Left kidney (tissue), 2 donors: ENCODE measurements around the gene TEX19. TPM values are rescaled to one million over a fixed set of nuclear protein-coding genes. Genes with fewer than 3 reads are reported as not detected.

ENCODE experiments used
- DNase-seq: peaks from one replicate; pipeline ENCODE4 v3.0.0-alpha.2; 2013
- polyA plus RNA-seq: library from polyadenylated mRNA; unstranded; fragments of 120-200 nt; gene quantifications from one replicate; pipeline ENCODE4 v1.2.1, GENCODE V29; 2013; ENCODE audit not compliant: insufficient read length

TEX19 gene
- polyA plus RNA-seq, 1 donor = not detected

DNA sequence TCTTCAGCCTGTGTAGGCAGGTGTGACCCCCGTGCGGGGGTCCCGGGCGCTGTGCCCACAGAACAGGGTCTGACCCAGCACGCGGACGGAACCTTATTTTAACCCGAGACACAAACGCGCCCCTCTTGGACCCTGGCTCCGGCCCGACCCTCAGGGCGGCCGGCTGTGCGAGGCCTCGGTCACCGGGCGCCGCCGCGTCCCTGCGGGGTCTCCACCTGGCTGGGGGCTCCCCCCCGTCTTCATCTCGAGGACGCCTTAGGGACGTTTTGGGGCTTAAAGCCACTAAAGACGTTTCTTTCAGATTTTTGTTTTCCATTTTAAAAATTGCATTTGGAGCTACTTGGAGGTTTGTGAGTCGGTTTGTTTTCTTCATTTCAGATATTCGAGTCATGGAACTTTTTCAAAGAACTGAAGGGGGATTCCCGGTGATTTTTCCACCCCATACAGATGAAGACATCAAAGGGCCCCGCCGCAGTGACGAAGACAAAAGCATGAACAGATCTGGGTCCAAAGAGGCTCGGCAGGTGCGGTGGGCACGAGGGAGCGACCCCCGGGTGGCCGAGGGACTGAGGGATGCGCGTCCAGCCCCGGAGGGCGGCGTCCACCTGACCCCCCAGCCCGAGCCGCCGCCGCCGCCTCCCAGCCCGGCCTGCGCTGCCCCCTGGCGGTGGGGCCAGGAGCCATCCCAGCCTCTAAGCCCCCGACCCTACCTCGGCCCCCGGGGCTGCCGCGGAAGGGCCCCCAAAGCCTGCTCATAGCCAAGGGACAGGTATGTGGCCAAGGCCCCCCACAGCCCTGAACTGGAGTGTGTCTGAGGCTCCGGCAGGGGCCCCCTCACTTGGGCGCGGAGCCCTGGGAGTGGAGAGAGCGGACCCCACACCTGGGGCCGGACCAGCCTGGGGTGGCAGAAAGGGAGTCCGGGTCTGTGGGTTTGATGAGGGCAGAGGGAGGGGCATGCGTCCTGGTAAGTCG is 37.8 kb upstream of the TEX19 start:
- DNase-seq = no peak

DNA sequence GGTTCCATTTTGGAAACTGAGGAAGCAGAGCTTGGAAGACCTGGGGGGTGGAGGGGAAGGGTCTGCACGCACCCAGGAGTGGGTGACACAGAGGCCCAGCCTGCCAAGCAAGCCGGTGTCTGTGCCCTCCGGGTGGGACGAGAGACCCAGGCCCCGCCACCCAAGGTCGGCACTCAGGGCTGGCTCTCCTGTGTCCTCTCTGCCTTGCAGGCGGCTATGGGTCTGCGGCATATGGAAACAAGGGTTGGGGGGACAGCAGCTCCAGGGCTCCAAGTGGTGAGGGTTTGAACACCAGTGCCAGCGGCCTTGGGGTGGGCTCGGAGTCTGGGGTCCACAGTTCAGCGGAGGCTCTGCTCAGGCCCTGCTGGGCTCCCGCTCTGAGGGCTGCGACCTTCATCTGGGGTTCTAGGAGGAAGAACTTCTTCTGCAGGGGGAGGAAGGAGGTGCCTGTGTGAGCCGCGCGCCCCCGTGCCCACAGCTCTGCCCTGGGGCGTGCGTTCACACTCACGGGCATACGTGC is 37.0 kb upstream of the TEX19 start:
- DNase-seq = no peak

DNA sequence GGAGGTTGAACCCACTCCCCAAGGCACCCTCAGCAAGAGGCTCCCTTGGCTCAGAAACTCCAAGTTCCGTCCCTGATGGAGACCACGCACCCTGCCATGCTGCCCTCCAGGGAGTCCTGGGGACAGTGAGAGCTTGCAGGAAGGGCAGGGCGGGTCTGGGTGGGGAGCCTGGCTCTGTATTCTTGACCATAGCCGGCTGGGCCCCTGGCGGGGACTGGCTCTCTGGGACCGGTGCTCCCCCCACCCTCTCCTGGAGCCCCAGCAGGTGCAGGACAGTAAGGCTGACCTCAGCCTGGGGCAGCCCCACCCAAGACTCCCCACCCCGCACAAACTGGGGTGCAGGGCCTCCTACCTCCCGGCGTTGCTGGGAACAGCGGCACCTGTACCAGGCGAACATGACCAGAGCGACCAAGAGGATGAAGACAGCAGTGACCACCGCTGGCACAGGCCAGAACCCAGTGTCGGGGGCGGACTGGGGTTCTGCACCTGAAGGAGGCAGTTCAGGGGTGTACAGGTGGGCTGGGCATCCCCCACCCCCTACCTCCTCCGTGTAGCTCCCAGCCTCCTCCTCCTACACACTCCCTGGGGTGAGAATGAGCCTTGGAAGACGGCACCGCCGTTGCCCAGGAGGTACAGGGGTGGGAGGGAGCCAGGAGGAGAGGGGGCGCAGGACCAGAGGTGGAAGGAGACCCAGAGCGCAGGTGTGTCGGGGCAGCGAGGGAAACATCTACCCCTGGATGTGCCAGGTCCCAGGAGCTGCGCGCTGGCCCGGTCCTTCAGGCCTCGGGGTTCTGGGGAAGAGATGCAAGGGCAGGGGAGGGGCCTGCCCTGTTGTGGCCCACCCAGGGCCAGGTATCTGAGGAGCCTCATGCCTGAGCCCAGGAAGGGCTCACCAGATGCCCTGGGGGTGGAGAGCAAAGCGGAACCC is 36.3 kb upstream of the TEX19 start:
- no peak for DNase-seq

DNA sequence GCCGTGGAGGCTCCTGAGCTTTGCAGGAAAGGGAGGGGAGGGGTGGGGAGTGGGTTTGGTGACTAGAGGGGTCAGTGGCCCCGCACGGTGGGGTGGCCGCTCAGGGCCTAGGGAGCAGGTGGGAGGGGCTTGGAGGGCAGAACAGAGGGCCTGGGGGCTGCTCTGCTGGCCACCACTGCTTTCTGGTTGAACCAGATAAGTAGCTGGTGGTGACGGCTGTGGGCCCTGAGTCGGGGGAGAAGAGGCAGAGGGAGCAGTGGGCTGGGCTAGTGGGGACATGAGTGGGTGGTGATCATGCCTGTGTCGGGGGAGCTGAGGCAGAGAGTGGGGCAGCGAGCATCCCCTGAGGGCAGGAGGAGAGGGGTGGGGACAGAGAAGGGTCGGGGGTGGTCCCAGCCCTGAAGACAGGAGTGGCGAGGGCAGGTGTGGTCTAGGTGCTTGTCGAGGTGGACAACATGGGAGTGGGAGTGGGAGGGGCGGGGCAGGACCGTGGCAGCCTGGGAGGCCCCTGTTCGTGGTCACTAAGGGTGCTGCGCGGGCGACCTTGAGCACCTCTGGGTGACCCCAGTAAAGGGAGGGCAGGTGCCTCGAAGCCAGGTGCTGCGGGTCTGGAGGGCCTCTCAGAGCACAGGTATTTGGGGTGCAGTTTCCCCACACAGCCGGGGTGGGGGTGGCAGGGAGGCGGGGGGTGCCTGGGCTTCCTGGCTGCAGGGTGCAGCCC is 35.4 kb upstream of the TEX19 start:
- DNase-seq = no peak

DNA sequence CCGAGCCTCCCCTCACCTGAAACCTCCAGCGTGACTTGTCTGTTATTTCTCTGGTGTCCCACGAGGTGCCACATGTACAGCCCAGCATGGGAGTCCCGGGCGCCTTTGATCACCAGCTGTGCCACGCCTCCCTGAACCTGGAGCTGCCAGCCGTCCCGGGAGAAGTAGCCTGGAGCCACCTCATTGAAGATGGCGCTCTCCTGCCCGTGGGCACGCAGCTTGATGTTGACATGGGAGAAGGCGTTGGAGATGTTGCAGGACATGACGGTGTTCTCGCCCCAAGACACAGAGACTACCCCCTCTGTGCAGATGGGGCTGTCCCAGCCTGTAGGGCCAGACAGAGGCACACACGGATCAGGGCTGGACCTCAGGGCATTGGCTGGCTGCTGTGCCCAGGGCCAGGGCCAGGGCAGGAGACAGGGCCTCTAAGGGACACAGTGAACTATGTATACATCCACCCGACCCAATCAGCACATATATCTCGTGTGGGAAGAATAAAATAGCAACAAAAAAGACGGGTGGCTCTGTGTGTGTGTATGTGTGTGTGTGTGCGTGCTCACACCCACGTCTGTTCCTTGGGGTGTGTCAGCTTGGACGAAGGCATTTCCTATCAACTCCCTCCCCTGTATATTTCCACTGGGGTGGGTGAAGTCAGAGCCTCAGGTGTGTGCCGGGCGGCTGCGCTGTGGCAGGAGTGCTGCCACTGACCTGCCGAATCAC is 34.3 kb upstream of the TEX19 start:
- DNase-seq = no peak

DNA sequence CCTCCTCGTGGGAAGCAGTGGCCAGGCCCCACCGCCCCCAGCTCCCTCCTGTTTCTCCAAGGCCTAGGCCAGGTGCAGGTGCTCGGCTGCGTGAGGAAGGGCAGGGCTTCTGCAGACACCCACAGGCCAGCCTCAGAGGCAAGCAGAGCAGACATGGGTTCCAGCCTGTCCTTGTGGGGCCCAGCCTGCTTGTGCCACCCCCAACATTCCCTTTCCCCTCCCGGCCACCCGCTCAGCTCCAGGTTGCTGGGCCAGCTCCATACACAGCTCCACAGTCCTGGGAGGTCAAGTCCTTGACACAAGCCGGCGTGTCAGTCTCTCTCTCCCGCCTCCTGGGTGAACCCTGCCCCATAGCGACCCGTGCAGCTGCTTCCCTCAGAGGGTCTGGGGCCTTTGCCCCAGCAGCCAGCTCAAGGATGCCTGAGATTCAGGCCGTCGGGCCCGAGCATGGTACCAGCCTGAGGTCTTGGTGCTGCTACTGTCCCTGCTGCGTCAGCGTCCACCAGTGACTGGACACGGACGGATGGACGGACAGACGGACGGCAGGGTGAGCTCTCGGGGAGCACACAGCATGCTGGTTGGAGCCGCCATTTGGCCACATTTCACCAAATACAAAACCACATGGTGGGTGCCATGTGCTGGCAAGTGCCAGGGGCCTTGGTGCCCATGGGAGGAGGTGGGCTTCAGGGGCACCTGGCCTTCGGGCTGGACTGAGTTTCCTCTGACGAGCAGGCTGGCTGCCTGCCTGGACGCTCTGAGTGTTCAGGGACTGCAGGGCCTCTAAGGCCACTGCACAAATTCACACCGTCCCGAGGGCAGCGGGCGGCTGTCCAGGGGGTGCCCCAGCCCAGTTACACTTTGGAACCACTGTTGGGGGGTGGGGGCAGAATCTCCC is 33.5 kb upstream of the TEX19 start:
- DNase-seq = no peak

DNA sequence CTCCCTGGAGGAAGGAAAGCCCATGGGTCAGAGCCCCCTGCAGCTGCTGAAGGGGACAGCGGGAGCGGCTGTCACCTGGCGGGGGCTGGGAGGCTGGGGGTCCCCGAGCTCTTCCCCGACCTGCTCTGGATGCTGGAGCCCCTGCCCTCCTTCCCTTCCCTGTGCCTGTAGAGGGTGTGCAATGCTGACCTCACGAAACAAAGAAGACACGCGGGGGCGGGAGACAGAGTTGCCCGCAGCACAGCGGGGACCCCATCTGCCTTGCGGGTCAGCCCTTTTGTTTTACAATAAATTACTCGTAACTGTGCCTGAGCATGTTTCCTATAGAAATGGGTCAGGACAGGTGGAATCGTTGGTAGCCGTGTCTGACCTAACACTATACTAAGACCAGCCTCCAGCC is 31.8 kb upstream of the TEX19 start:
- DNase-seq = no peak

DNA sequence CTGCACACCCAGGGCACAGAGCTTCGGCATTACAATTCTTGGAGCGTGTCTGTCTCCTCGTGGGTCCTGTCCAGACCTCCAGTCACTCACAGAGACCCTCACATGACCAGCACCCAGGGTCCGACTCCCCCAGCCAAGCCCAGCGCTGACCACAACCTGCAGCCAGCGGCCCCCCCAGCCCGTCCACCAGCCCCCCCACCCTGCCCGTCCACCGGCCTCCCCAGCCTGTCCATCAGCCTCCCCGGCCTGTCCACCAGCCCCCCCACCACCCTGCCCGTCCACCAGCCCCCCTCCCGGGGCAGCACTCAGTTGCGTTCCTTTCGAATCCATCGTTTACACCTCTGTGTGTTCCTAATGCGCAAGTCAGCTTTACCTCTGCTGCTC is 31.3 kb upstream of the TEX19 start:
- no peak for DNase-seq

DNA sequence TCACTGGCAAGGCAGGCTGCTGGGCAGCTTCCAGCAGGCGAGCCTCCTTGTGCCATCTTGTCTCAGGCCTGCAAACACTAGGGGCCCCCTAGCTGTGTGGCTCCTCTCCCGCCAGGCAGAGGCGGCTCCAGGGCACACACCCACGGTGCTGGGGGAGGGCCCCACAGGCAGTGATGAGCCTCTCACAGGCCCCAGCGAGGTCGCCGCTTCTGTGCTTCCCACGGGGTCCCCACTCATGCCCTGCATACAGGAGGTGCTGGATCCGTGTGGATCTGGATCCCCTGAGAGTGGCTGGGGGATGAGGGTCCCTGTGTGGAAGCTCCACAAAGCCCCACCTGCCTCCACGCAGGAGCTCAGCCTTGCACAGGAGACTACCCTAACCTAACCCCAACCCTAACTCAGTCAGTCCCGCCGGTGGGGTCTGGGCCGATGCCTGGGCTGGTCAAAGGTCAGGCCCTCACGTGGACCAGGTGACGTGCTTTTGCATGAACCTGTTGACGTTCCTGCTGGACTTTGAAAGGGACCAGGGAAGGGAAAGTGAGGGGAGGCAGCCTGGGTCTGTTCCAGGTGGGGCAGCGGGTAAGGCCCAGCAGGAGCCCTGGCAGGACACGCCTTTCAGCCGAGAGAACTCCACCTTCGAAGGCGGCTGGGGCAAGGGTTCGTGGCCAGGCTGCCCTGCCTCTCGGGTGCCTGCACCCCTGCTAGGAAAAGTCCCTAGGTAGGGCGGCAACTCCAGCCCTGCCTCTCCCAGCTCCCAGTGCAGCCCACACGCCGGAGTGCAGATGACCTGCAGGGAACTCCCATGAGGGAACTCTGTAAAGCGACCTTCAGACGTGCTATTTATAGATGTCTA is 30.7 kb upstream of the TEX19 start:
- no peak for DNase-seq

DNA sequence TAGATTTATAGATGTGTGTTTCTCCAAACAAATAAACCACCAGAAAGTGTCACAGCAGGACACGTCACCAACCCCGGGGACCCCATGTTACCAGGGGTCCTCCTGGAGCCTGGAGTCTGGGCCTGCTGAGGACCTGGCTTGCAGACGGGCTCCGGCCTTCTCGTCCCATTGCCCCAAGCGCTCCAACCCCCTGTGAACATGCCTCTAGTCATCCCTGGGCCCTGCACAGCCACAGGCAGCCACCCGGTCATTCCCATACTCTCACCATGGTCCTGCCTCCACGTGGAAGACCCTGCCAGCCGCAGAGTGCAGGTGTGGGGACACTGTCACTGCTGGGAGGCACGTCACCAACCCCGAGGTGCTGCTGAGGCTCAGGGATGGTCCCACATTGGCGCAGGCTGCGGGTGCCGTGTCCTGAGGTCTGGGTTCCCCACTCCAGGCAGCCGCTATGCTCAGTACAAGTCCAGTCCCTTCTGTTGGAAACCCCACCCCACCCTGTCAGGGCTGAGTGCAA is 30.0 kb upstream of the TEX19 start:
- no peak for DNase-seq

DNA sequence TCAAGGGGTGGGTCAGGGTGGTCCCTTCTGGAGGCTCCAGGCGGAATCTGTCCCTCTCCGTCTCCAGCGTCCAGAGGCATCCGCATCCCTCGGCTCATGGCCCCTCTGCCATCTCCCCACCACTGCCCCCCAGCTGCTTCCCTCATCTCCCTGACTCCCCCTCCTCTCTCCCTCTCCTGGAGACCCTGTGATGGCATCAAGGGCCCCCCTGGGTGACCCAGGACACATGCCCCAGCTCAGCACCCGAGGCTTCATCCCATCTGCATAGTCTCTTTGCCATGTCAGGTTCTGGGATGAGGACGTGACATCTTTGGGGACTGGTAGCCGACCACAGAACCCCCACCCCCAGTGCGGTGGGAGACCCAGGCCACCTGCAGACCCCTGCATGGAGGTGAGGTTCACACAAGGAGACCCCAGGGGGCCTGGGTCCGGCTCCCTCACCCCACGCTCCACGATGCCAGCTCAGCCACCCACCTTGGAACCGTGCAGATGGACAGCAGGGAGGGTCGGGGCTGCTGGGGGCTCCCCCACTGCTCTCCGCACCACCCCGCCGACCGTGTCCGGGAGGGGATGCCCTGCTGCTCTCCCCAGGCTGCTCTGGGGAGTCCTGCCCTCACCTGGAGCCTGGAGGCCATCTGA is 29.2 kb upstream of the TEX19 start:
- DNase-seq = no peak

DNA sequence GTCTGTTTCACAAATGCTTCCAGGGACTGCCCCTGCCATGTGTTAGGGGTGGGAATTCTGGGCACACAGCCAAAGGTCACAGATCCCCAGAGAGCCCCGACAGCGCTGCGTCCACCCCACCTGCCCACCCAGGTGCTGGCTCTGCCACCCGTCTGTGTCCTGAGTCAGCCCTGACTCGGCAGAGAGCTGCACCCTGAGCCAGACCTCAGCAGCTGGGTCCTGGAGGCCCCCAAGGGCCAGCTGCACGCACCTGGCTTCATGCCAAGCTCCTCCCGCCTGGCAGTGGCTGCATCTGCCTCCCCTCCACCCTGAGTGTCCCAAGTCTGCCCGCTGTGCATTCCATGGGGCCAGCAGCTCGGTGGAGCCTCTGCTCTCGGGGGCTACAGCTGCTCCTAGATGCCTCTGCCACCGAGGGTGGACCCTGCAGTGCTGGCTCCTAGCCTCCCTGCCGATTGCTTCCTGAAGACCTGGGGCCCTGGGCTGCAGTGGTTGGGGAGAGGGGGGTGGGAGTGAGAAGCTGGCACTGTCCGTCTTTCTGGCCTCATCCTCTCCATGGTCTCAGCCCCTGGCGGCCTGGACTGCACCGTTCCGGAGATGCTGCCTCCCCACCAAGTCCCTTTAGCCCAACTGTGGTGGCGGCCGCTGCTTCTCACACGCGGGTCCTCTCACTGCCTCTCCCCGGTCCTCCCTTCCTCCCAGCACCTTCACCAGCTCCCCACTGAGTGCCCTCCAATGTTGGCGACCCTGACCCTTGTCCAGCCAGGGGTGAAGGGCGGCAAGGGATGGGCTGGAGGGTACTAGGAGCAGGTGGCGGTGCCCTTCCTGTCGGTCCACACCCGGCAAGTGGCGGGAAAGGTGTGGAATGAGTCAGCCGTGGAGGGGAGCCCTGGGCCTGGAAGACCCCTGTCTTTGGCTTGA is 28.5 kb upstream of the TEX19 start:
- DNase-seq = no peak

DNA sequence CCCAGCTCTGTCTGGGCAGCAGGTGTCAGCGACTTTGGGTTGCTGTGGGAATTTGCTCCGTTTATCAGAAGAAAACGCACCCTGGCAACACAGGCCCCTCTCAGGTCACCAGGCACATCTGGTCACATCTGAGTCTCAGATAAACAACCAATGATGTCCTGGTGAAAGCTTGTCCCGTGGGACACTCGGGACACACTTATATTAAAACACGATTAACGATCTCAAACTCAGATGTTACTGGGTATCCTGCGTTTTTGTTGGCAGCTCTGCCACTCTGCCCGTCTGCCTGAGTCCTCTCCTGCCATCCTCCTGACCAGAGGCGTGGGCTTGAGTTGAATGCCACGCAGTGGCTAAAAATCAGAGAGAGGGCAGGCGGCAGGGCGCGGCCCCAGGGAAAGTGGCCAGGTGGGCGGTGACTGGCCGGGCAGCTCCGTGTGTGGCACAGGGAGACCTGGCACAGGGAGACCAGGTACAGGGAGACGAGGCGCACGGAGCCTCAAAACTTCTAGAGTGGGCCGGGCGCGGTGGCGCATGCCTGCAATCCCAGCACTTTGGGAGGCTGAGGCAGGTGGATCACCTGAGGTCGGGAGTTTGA is 27.6 kb upstream of the TEX19 start:
- no peak for DNase-seq

DNA sequence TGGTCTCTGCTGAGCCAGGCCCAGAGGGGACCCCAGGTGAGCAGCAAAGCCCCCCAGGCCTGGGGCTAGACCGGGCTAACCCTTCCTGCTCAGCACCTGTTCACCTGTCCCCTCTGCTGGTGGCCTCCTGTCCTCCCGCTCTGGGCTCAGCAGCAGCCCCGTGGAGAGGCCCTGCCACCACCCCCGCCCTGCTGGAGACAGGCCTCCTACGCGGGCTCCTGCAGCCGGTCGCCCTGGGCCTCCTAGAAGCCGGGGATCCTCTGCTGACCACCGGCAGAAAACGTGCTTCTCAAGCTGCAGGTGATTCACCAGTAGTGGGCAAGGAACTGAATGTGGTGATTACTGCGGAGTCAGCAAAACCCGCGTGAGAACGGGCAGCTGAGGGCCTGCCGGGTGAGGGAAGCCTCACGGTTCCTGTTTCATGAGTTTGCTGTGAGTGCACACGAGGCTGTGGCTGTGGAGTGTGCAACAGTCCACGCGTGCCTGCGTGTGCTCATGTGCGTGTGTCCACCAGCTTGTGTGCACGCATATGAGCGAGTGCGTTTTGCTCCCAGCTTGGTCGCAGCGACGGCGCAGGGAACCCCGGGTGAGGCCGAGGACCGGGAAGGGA is 26.3 kb upstream of the TEX19 start:
- no peak for DNase-seq

DNA sequence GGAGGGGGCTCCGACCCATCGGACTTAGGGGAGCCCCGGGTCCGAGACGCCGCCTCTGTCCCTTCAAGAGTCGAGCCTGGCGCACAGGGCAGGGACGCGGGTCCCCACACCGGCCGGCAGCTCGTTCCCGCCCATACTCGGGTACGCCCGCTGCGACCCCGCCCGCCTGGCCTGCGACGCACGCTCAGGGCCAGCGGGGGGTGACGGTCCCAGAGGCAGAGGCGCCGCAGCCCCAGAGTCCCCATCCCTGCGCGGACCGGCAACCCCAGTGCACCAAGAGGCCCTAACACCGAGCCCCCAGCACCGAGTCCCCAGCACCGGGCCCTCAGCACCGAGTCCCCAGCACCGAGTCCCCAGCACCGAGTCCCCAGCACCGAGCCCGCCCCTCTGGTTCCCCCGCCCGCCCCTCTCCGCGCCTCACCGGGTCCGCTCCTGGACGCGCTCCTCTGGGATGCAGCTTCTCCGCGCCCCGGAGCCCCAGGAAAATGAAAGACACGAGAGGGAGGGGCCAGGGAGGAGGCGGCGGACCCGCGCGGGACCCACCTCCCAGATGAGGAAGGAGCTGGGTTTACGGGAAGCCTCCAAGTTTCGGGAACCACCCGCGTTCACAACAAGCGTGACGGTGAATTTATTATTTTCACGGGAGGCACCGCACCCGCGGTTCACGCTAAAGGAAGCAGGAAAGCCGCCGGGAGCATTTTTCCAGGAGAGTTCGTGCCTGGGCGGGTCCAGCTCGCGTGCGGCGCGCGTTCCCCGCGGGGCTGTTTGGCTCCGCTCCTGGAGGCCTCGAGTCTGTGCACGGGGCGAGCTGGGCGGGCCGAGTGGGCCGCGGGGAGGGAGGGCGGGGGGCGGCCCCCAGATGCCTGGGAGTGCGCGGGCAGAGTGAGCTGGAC is 25.5 kb upstream of the TEX19 start, which contains the start of gene SECTM1:
Gene SECTM1, minus strand, starts transcription at position 488 of the 893 bp plus-strand sequence. CDS start 6,526 bp downstream, outside the sequence.
- no peak for DNase-seq
